ENCODE results near the gene USP25.

- no peak for TF ChIP-seq EZH2 (IDR thresholded peaks at IDR 0.05; ENCODE audit: low read depth, low read length, severe bottlenecking)
- TF ChIP-seq SP2 (IDR thresholded peaks at IDR 0.05; ENCODE audit: low read length): no peak
- no peak for TF ChIP-seq CTCF (IDR thresholded peaks at IDR 0.05; ENCODE audit: control extremely low read depth in 1 of 3, insufficient read depth in 1 of 3, low read depth in 1 of 3, low read length in 3 of 3)
- no peak for TF ChIP-seq POLR2AphosphoS5 (IDR thresholded peaks at IDR 0.05; ENCODE audit: low read depth, low read length)
- TF ChIP-seq JUND (IDR thresholded peaks at IDR 0.05; ENCODE audit: low read length): no peak
- no peak for TF ChIP-seq NRF1 (IDR thresholded peaks at IDR 0.05; ENCODE audit: low read depth, low read length)
- TF ChIP-seq HDAC6 (IDR thresholded peaks at IDR 0.05; ENCODE audit: low read depth, low read length): no peak
Measured at GRCh38 chr21:15776818-15777217, 47.0 kb downstream of the USP25 start.

All from H1 (cell line).